Activated CD8-positive, alpha-beta T cell treated with anti-CD3 and anti-CD28 coated beads for 36 hours (primary cell): ENCODE data around the gene C6orf52. TPM values are rescaled to one million over a fixed set of nuclear protein-coding genes. Genes with fewer than 3 reads are reported as not detected.

Experiments used
- ATAC-seq: fragments of 200-7000 bp; cut with Tn5 transposase; one replicate; pipeline ENCODE4 v1.10.0; 2021; ENCODE audit warnings: mild to moderate bottlenecking, moderate library complexity
- CTCF ChIA-PET: fragments of 350-600 bp; sonication (Branson Sonifier 250); formaldehyde crosslinking; loops from one replicate; lab custom pipeline; 2021; ENCODE audit warnings: antibody characterized with exemption; lab: Charles Lee
- POLR2A ChIA-PET: fragments of 350-600 bp; sonication (Branson Sonifier 250); formaldehyde crosslinking; loops from one replicate; lab custom pipeline; 2021; ENCODE audit warnings: antibody characterized with exemption; lab: Charles Lee
- DNase-seq: peaks from one replicate; pipeline ENCODE4 v3.0.0-alpha.2; 2020
- H3K27ac Mint-ChIP-seq: one replicate; pipeline ENCODE4 v1.8.0; 2021; ENCODE audit warnings: mild to moderate bottlenecking, mixed read lengths
- H3K27me3 Mint-ChIP-seq: one replicate; pipeline ENCODE4 v1.8.0; 2021; ENCODE audit warnings: mixed read lengths
- H3K36me3 Mint-ChIP-seq: one replicate; pipeline ENCODE4 v1.8.0; 2021; ENCODE audit warnings: low read depth, mixed read lengths
- H3K4me1 Mint-ChIP-seq: one replicate; pipeline ENCODE4 v1.8.0; 2021; ENCODE audit warnings: low read depth, mixed read lengths
- H3K4me3 Mint-ChIP-seq: one replicate; pipeline ENCODE4 v1.8.0; 2021; ENCODE audit warnings: mild to moderate bottlenecking, moderate library complexity, mixed read lengths
- H3K9me3 Mint-ChIP-seq: one replicate; pipeline ENCODE4 v1.8.0; 2021; ENCODE audit warnings: mixed read lengths
- CTCF ChIP-seq: fragments of 200-600 bp; IDR thresholded peaks from one replicate; pipeline ENCODE4 v1.8.0; 2022; ENCODE audit warnings: antibody characterized with exemption, mild to moderate bottlenecking
- intact Hi-C: fragments of 100-400 bp; cut with micrococcal nuclease; formaldehyde crosslinking; loops from one replicate; pipeline ENCODE4 v1.10.0; 2022
- total RNA-seq, 2 experiments: library from RNA; stranded (reverse); gene quantifications; one replicate each; pipeline ENCODE4 v1.2.3, GENCODE V29; 2021

The C6orf52 gene
- total RNA-seq, 2 experiments from 2014 or later, result 2.6 to 3.3 TPM

- Mint-ChIP-seq H3K9me3 (peaks cover 17% of the 10 kb centered on the region), H3K4me1 (peaks cover 31% of the 10 kb centered on the region), H3K27me3 (no peaks in the 10 kb centered on the region), H3K4me3 (peak overlapping the region; percentile 91), H3K27ac (peak overlapping the region; percentile 88), H3K36me3 (peaks cover 11% of the 10 kb centered on the region)
- ATAC-seq (peak; percentile 19), DNase-seq (peak; percentile 75)
- ChIA-PET CTCF (interaction anchor here (0.7 to 1.6 kb wide), 4 partner anchors 9 to 241 kb away, joined by 3 to 7 read pairs (median 4); partner anchors contain the start of genes C6orf52 and PAK1IP1), POLR2A (interaction anchor here (0.8 to 1.8 kb wide), 5 partner anchors 9 to 191 kb away, joined by 3 to 11 read pairs (median 3); partner anchors contain the start of genes C6orf52 and PAK1IP1)
- TF ChIP-seq CTCF, result no peak
- intact Hi-C loops, result no loop called here
These were observed 25.0 kb upstream of the C6orf52 start for GRCh38 chr6:10719296-10719963.

GRCh38 chr6:10713962-10714361, 19.5 kb upstream of the C6orf52 start:
- Mint-ChIP-seq H3K27me3 (no peaks in the 10 kb centered on the region), H3K27ac (peak overlapping the region; percentile 49), H3K9me3 (peaks cover 6% of the 10 kb centered on the region), H3K4me1 (peaks cover 6% of the 10 kb centered on the region), H3K4me3 (no peak overlapping the region), H3K36me3 (peaks cover 13% of the 10 kb centered on the region)
- intact Hi-C loops, result no loop called here
- DNase-seq, result no peak
- ChIA-PET POLR2A (no interaction called here), CTCF (no interaction called here)
- ATAC-seq, result no peak
- TF ChIP-seq CTCF, result no peak

DNA sequence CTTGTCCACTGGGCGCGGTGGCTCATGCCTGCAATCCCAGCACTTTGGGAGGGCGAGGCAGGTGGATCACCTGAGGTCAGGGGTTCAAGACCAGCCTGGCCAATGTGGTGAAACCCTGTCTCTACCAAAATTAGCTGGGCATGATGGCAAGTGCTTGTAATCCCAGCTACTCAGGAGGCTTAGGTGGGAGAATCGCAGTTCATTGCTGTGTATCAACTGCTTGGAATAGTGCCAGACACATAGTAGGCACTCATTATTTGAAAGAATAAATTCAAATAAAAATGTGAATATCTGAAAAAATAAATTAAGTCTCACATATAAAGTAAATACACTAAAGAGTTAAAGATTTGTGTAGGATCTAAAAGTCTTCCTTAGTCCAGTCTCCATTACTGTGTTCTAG, 2.2 kb upstream of the C6orf52 start:
- Mint-ChIP-seq H3K9me3 (no peaks in the 10 kb centered on the region), H3K36me3 (peaks cover 57% of the 10 kb centered on the region), H3K4me3 (peak overlapping the region; percentile 90), H3K4me1 (peaks cover 38% of the 10 kb centered on the region), H3K27ac (peak overlapping the region; percentile 63), H3K27me3 (no peaks in the 10 kb centered on the region)
- TF ChIP-seq CTCF, result no peak
- POLR2A ChIA-PET, result interaction anchor here (2.0 to 3.1 kb wide), 2 partner anchors 9 to 25 kb away, joined by 8 to 21 read pairs; partner anchors contain the start of gene TMEM14C
- DNase-seq (no peak), ATAC-seq (no peak)
- CTCF ChIA-PET, result no interaction called here
- intact Hi-C loops, result no loop called here

GRCh38 chr6:10695086-10695657, 756 bp upstream of the C6orf52 start:
- DNase-seq, result no peak
- ChIA-PET CTCF (interaction anchor here (1.0 to 1.5 kb wide), 4 partner anchors 15 to 343 kb away, joined by 3 to 7 read pairs (median 3); no protein-coding TSS in a partner anchor), POLR2A (interaction anchor here (0.6 to 3.1 kb wide), 14 partner anchors 9 to 365 kb away, joined by 3 to 21 read pairs (median 4); partner anchors contain the start of genes TMEM14B and TMEM14C)
- intact Hi-C loops, result loop anchor here (2.0 kb wide), 1 partner anchor 52 kb away; the partner anchor contains the start of gene TMEM14B
- H3K4me3 Mint-ChIP-seq, result peak overlapping the region; percentile 90
- H3K27ac Mint-ChIP-seq, result peak overlapping the region; percentile 99
- H3K4me1 Mint-ChIP-seq, result peaks cover 32% of the 10 kb centered on the region
- no peak for TF ChIP-seq CTCF
- no peak for ATAC-seq
- H3K36me3 Mint-ChIP-seq, result peaks cover 49% of the 10 kb centered on the region
- H3K9me3 Mint-ChIP-seq, result no peaks in the 10 kb centered on the region
- H3K27me3 Mint-ChIP-seq, result no peaks in the 10 kb centered on the region
